SK-N-SH (cell line): Measurements from ENCODE around the gene ALOX15.

Experiments used
- CTCF ChIP-seq: fragments of 200-600 bp; sonication (generic); IDR thresholded peaks from 2 replicates; pipeline ENCODE4 v1.6.1; 2017; ENCODE audit warnings: antibody characterized with exemption, mild to moderate bottlenecking, moderate library complexity
- EP300 ChIP-seq, 2 experiments: IDR thresholded peaks; 2 replicates each; pipeline versions ENCODE4 v1.4.0 to v1.6.1; 2012; ENCODE audit warnings: borderline replicate concordance in 1 of 2, low read depth in 1 of 2, low read length in 1 of 2
- EZH2phosphoT487 ChIP-seq: fragments of 200-600 bp; sonication (generic); IDR thresholded peaks from 2 replicates; pipeline ENCODE4 v1.6.1; 2017; ENCODE audit warnings: low read depth, mixed run types, mild to moderate bottlenecking, antibody characterized with exemption, moderate library complexity, borderline replicate concordance
- FOXJ3 ChIP-seq: sonication (generic); formaldehyde crosslinking; IDR thresholded peaks from 2 replicates; pipeline ENCODE4 v1.5.1; 2020; ENCODE audit warnings: mild to moderate bottlenecking, missing genetic modification reagents
- FOXM1 ChIP-seq: IDR thresholded peaks from 2 replicates; pipeline ENCODE4 v1.4.0; 2012; ENCODE audit warnings: low read depth, mild to moderate bottlenecking
- MAX ChIP-seq: IDR thresholded peaks from 2 replicates; pipeline ENCODE4 v1.4.0; 2012; ENCODE audit warnings: low read depth
- REST ChIP-seq: IDR thresholded peaks from 2 replicates; pipeline ENCODE4 v1.6.1; 2012; ENCODE audit warnings: mild to moderate bottlenecking, low read depth, low read length, moderate library complexity
- TAF1 ChIP-seq: IDR thresholded peaks from 2 replicates; pipeline ENCODE4 v1.6.1; 2012; ENCODE audit warnings: low read depth, mild to moderate bottlenecking, low read length, moderate library complexity, borderline replicate concordance
- TEAD4 ChIP-seq: IDR thresholded peaks from 2 replicates; pipeline ENCODE4 v1.4.0; 2012; ENCODE audit warnings: mild to moderate bottlenecking, borderline replicate concordance; ENCODE audit not compliant: insufficient read depth
- USF1 ChIP-seq: IDR thresholded peaks from 2 replicates; pipeline ENCODE4 v1.4.0; 2012; ENCODE audit warnings: low read depth, borderline replicate concordance
- YY1 ChIP-seq: IDR thresholded peaks from 2 replicates; pipeline ENCODE4 v1.4.0; 2012; ENCODE audit warnings: low read depth, mild to moderate bottlenecking
- ZBTB33 ChIP-seq: IDR thresholded peaks from 2 replicates; pipeline ENCODE4 v1.4.0; 2012; ENCODE audit warnings: low read depth, borderline replicate concordance

- TF ChIP-seq CTCF (no peak), ZBTB33 (no peak), EP300 (IDR thresholded peaks at IDR 0.05; ENCODE audit: borderline replicate concordance in 1 of 2, low read depth in 1 of 2, low read length in 1 of 2) (no peak), FOXM1 (no peak), TEAD4 (no peak), REST (no peak), FOXJ3 (CRISPR knock-in tag) (no peak), TAF1 (no peak), YY1 (no peak), MAX (no peak), USF1 (no peak), EZH2phosphoT487 (no peak)
Observed at GRCh38 chr17:4675791-4676190, 34.3 kb upstream of the ALOX15 start.
